HEK293 (cell line): Measurements from ENCODE around the gene TTC33.

Source experiments
- CTCF ChIP-seq: fragments of 450-650 bp; formaldehyde crosslinking; IDR thresholded peaks from 2 replicates; pipeline ENCODE4 v1.5.1; 2016; ENCODE audit warnings: missing biosample characterization, missing genetic modification characterization
- ZNF132 ChIP-seq: fragments of 450-650 bp; formaldehyde crosslinking; IDR thresholded peaks from 2 replicates; pipeline ENCODE4 v1.5.1; 2017; ENCODE audit warnings: missing biosample characterization, missing genetic modification characterization, borderline replicate concordance
- ZNF324 ChIP-seq: fragments of 450-650 bp; formaldehyde crosslinking; IDR thresholded peaks from 2 replicates; pipeline ENCODE4 v1.5.1; 2016; ENCODE audit warnings: missing biosample characterization, missing genetic modification characterization
- ZNF747 ChIP-seq: fragments of 450-650 bp; formaldehyde crosslinking; IDR thresholded peaks from 2 replicates; pipeline ENCODE4 v1.5.1; 2016; ENCODE audit warnings: missing biosample characterization, missing genetic modification characterization

- no peak for TF ChIP-seq ZNF747 (tag by site-specific recombination)
- no peak for TF ChIP-seq ZNF132 (tag by site-specific recombination)
- no peak for TF ChIP-seq CTCF (tag by site-specific recombination)
- no peak for TF ChIP-seq ZNF324 (tag by site-specific recombination)
These were observed 74.2 kb downstream of the TTC33 start for GRCh38 chr5:40681363-40682153.
